Measurements from ENCODE around the gene MPND. TPM values are rescaled to one million over a fixed set of nuclear protein-coding genes. Genes with fewer than 3 reads are reported as not detected.
"Not testable (repeated sequence)": the region's sequence is repeated elsewhere in the genome, so short reads cannot be mapped to it uniquely, and the experiment has no call there.

Gene MPND
- total RNA-seq, 2 donors from 2014 or later: 12.5 to 18.2 TPM

DNA sequence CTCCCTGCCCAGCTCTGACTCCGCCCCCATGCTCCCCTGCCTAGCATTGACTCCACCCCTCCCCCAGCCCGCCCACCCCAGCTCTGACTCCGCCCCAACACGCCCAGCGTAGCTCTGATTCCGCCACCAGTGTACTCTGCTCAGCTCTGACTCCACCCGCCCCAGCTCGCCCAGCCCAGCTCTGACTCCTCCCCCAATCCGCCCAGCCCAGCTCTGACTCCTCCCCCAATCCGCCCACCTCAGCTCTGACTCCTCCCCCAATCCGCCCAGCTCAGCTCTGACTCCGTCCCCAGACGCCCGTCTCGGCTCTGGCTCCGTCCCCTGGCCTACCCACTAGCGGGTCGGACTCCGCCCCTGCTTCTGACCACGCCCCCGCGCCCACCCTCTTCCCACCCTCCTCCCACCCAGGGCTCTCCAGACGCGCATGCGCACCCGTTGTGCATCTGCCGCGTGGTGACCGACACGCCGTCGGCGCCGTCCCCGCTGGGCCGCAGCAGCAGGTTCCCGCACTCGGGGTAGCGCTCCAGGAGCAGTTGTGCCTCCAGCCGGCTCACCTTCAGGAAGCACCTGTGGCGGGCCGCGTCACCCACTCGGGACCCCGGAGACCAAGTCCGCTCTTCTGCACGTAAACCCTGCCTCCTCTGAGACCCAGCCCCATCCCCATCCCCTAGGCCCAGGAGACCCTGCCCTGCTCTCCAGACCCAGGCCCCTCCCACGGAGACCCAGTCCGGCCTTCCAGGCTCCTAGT is 14.9 kb upstream of the MPND start:
- no peaks in the 10 kb centered on the region for H3K36me3 ChIP-seq
- WGBS: 11% methylated on average over 49 of the region's 49 CpGs
- peak overlapping the region; percentile 12 to 24 for H3K4me3 ChIP-seq
- no peak overlapping the region for H3K27ac ChIP-seq
- TF ChIP-seq, protein P1, sequence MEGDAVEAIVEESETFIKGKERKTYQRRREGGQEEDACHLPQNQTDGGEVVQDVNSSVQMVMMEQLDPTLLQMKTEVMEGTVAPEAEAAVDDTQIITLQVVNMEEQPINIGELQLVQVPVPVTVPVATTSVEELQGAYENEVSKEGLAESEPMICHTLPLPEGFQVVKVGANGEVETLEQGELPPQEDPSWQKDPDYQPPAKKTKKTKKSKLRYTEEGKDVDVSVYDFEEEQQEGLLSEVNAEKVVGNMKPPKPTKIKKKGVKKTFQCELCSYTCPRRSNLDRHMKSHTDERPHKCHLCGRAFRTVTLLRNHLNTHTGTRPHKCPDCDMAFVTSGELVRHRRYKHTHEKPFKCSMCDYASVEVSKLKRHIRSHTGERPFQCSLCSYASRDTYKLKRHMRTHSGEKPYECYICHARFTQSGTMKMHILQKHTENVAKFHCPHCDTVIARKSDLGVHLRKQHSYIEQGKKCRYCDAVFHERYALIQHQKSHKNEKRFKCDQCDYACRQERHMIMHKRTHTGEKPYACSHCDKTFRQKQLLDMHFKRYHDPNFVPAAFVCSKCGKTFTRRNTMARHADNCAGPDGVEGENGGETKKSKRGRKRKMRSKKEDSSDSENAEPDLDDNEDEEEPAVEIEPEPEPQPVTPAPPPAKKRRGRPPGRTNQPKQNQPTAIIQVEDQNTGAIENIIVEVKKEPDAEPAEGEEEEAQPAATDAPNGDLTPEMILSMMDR (IDR thresholded peaks at IDR 0.05): no peak
- TF ChIP-seq POLR2AphosphoS5 (IDR thresholded peaks at IDR 0.05): no peak
- TF ChIP-seq POLR2A (IDR thresholded peaks at IDR 0.05): no peak
- no peaks in the 10 kb centered on the region for H3K27me3 ChIP-seq (replicated peaks; ENCODE audit: insufficient read depth)
- H3K4me1 ChIP-seq (replicated peaks): no peaks in the 10 kb centered on the region
- intact Hi-C loops (cut with DNase I): no loop called here
- DNase-seq (ENCODE audit: low spot score): peak; percentile 36
- H3K9me3 ChIP-seq: no peaks in the 10 kb centered on the region

DNA sequence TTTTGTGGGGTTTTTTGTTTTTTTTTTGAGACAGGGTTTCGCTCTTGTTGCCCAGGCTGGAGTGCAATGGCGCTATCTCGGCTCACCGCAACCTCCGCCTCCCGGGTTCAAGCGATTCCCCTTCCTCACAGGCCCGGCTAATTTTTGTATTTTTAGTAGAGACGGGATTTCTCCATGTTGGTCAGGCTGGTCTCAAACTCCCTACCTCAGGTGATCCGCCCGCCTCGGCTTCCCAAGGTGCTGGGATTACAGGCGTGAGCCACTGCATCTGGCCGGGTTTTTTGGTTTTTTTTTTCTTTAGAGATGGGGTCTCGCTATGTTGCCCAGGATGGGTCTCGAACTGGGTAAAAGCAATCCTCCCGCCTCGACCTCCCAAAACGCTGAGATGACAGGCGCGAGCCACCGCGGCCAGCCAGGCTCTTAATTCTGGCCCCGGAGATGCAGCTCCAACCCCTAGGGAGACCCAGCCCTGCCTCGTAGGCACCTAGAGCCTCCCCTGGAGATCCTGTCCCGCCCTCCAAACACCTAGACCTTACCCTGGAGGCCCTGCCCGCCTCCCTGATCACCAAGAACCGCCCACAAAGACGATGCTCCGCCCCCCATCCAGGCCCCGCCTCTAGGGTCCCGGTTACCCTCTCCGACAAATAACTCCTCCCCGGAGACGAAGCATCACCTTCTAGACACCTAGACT is 14.2 kb upstream of the MPND start:
- H3K27me3 ChIP-seq (replicated peaks; ENCODE audit: insufficient read depth); H3K36me3 ChIP-seq; H3K27ac ChIP-seq; H3K4me1 ChIP-seq (replicated peaks); intact Hi-C loops (cut with DNase I); H3K9me3 ChIP-seq; DNase-seq (ENCODE audit: low spot score): not testable (repeated sequence)
- H3K4me3 ChIP-seq: peak overlapping the region; percentile 12
- WGBS: 75% methylated on average over 35 of the region's 35 CpGs

DNA sequence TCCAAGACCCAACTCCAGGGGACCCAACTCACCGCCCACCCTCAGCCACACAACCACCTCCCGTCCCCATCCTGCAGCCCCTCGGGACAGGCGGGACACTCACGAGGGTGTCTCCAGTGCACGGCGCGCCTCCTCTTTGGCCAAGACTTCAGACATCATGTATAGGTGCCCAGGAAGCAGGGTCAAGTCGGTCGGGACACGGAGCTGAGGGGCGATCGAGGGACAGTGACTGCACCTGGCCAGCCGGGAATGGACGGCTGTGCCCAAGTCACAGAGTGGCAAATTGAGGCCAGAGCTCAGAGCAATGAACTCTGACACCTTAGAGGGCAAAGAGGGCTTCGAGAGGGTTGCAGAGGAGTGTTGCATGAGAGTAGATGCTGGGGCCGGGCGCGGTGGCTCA is 13.5 kb upstream of the MPND start:
- Histone ChIP-seq H3K36me3 (no peaks in the 10 kb centered on the region), H3K9me3 (no peaks in the 10 kb centered on the region), H3K27ac (no peak overlapping the region), H3K4me1 (replicated peaks) (no peaks in the 10 kb centered on the region), H3K27me3 (replicated peaks; ENCODE audit: insufficient read depth) (no peaks in the 10 kb centered on the region), H3K4me3 (no peak overlapping the region)
- TF ChIP-seq POLR2A (IDR thresholded peaks at IDR 0.05): no peak
- TF ChIP-seq, protein P1 (IDR thresholded peaks at IDR 0.05): no peak
- no peak for TF ChIP-seq POLR2AphosphoS5 (IDR thresholded peaks at IDR 0.05)
- 98% methylated on average over 19 of the region's 19 CpGs for WGBS
- DNase-seq (ENCODE audit: low spot score): no peak
- intact Hi-C loops (cut with DNase I): no loop called here

DNA sequence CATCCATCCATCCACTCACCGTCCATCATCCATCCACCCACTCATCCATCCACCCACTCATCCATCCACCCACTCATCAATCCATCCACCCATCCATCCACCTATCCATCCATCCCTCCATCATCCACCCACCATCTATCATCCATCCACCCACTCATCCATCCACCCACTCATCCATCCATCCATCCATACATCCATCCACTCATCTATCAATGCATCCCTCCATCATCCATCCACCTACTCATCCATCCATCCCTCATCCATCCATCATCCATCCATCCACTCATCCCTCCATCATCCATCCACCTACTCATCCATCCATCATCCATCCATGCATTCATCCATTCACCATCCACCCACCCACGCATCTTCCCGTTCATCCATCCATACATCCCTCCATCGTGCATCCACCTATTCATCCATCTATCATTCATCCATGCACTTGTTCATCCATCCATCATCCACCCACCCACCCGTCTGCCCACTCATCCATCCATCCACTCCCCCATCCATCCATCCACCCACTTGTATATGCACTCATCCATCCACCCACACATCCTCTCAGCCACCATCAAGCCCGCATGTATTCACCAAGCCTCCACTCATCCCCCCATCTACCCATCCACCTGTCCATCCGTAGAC is 8.3 kb upstream of the MPND start:
- H3K36me3 ChIP-seq: no peaks in the 10 kb centered on the region
- TF ChIP-seq, protein P1 (IDR thresholded peaks at IDR 0.05): no peak
- no peak for TF ChIP-seq POLR2AphosphoS5 (IDR thresholded peaks at IDR 0.05)
- TF ChIP-seq POLR2A (IDR thresholded peaks at IDR 0.05): no peak
- no peaks in the 10 kb centered on the region for H3K4me1 ChIP-seq (replicated peaks)
- no peak overlapping the region for H3K4me3 ChIP-seq
- no peaks in the 10 kb centered on the region for H3K27me3 ChIP-seq (replicated peaks; ENCODE audit: insufficient read depth)
- DNase-seq (ENCODE audit: low spot score): no peak
- 89% methylated on average over 7 of the region's 7 CpGs for WGBS
- intact Hi-C loops (cut with DNase I): no loop called here
- no peak overlapping the region for H3K27ac ChIP-seq
- no peaks in the 10 kb centered on the region for H3K9me3 ChIP-seq

DNA sequence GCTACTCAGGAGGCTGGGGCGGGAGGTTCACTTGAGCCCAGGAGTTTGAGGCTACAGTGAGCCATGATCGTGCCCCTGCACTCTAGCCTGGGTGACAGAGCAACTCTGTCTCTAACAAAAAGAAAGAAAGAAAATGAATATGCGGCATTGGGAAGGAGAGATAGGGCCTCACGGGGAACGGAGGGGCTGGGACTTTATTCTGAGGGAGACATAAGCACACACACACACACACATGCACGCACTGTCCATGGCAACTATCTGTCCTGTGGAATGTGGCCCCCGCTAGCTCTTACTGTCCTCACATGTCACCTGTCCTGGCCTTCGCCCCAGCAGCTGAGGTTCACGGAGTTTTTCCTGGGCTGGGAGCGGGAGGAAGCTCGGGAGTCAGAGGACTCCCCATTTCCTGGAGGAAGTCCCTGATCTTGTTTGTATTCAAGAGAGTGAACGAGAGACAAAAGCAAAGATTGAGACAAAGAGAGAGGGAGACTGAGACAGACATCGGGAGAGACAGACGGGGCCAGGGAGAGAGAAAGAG is 5.4 kb upstream of the MPND start:
- H3K27me3 ChIP-seq (replicated peaks; ENCODE audit: insufficient read depth): no peaks in the 10 kb centered on the region
- DNase-seq (ENCODE audit: low spot score): no peak
- no peaks in the 10 kb centered on the region for H3K4me1 ChIP-seq (replicated peaks)
- peak overlapping the region; percentile 39 to 56 for H3K4me3 ChIP-seq
- no peaks in the 10 kb centered on the region for H3K9me3 ChIP-seq
- H3K27ac ChIP-seq: peak overlapping the region; percentile 87 to 94
- intact Hi-C loops (cut with DNase I): no loop called here
- 9% methylated on average over 14 of the region's 14 CpGs for WGBS
- TF ChIP-seq POLR2A (IDR thresholded peaks at IDR 0.05) (no peak), POLR2AphosphoS5 (IDR thresholded peaks at IDR 0.05) (no peak)
- TF ChIP-seq, protein P1 (IDR thresholded peaks at IDR 0.05): no peak
- H3K36me3 ChIP-seq: no peaks in the 10 kb centered on the region
